ENCODE measurements around the gene PINK1. TPM values are rescaled to one million over a fixed set of nuclear protein-coding genes. Genes with fewer than 3 reads are reported as not detected.
"Not testable (repeated sequence)": the region's sequence is repeated elsewhere in the genome, so short reads cannot be mapped to it uniquely, and the experiment has no call there.

Gene PINK1
- polyA plus RNA-seq, 3 donors from 2014 or later = 25.5 to 40.5 (median 34.4) TPM

GRCh38 chr1:20662110-20662475 lies 28.8 kb downstream of the PINK1 start:
- no peaks in the 10 kb centered on the region for H3K9me3 Mint-ChIP-seq
- peaks cover 47 to 54% of the 10 kb centered on the region in 2 donors for H3K4me1 Mint-ChIP-seq
- peak overlapping the region; percentile 98 to 99 (median 99) for H3K4me3 Mint-ChIP-seq
- H3K27me3 Mint-ChIP-seq (ENCODE audit: low read depth in 3 of 3) = peaks cover 0 to 8% (median 0%) of the 10 kb centered on the region in 3 donors
- DNase-seq = no peak
- H3K36me3 Mint-ChIP-seq = peaks cover 0 to 7% (median 1%) of the 10 kb centered on the region in 3 donors
- H3K27ac Mint-ChIP-seq = peak overlapping the region; percentile 93 to 99 (median 98)

GRCh38 chr1:20663365-20663764 lies 30.1 kb downstream of the PINK1 start:
- H3K36me3 Mint-ChIP-seq = peaks cover 0 to 5% (median 0%) of the 10 kb centered on the region in 3 donors
- no peak for DNase-seq
- H3K27me3 Mint-ChIP-seq (ENCODE audit: low read depth in 3 of 3) = peaks cover 0 to 6% (median 2%) of the 10 kb centered on the region in 3 donors
- no peaks in the 10 kb centered on the region for H3K9me3 Mint-ChIP-seq
- peaks cover 41% of the 10 kb centered on the region in 2 donors for H3K4me1 Mint-ChIP-seq
- H3K4me3 Mint-ChIP-seq = peak overlapping the region in 3 of 5 donors; percentile 98 to 99 (median 99)
- peak overlapping the region in 1 of 6 donors; percentile 45 for H3K27ac Mint-ChIP-seq

DNA sequence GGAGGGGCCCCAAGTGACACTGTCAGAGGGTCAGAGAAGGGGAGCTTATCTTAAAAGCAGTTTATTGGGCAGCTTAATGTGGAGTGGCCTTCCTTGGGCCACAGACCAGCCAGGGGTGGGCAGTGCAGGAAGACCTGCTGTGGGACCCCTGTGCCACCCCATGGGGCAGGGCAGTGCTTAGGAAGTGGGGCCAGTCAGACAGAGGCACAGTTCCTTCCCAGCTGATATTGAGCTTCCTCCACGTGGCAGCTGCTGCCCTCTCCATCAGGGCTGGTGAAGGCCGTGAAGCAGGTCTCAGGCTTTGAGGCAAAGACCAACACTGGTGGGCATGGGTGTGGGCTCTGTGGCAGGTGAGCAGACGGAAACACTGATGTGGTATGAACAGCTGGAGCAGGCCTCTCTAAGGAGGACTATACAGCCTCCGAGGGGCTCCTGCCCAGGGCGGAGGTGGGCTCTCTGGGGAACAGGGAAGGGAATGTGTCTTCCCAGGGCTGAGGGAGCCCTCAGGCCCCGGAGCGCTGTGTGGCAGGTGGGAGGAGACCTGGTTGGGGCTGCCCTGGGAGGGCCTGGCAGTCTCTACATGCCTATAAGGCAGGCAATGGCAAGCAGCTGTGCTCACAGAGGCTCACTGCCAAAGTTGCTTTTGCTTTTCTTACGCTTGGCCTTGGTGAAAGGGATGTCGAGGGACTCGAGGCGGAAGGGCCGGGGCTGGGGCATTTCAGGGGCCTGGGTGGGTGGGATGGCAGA lies 30.9 kb downstream of the PINK1 start:
- peaks cover 0 to 5% (median 0%) of the 10 kb centered on the region in 3 donors for H3K36me3 Mint-ChIP-seq
- H3K27me3 Mint-ChIP-seq (ENCODE audit: low read depth in 3 of 3) = peaks cover 0 to 6% (median 3%) of the 10 kb centered on the region in 3 donors
- H3K4me1 Mint-ChIP-seq = peaks cover 36 to 38% of the 10 kb centered on the region in 2 donors
- DNase-seq = no peak
- no peak overlapping the region for H3K27ac Mint-ChIP-seq
- H3K4me3 Mint-ChIP-seq = peak overlapping the region in 1 of 5 donors; percentile 4
- no peaks in the 10 kb centered on the region for H3K9me3 Mint-ChIP-seq

DNA sequence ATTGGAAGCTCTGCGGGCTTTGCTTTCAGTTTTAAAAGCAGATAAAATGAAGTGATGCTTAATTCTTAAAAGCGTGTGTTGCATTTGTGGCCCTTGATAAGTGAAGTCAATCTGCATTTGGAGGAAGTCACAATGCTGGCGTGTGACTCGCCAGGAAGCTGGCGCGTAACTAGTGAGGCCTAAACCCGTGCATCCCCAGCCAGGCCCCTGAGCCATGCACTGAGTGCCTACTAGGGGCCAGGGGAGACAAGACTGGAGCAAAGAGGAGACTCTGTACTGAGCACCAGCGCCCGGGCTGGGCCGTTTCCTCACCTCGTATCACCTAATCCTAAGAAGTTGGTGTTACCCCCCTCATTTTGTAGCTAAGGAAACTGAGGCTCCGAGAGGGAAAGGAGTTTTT lies 32.5 kb downstream of the PINK1 start:
- H3K27ac Mint-ChIP-seq = no peak overlapping the region
- H3K4me1 Mint-ChIP-seq = peaks cover 21 to 22% of the 10 kb centered on the region in 2 donors
- DNase-seq = no peak
- H3K9me3 Mint-ChIP-seq = no peaks in the 10 kb centered on the region
- H3K4me3 Mint-ChIP-seq = no peak overlapping the region
- no peaks in the 10 kb centered on the region for H3K36me3 Mint-ChIP-seq
- H3K27me3 Mint-ChIP-seq (ENCODE audit: low read depth in 3 of 3) = peaks cover 0 to 6% (median 3%) of the 10 kb centered on the region in 3 donors

DNA sequence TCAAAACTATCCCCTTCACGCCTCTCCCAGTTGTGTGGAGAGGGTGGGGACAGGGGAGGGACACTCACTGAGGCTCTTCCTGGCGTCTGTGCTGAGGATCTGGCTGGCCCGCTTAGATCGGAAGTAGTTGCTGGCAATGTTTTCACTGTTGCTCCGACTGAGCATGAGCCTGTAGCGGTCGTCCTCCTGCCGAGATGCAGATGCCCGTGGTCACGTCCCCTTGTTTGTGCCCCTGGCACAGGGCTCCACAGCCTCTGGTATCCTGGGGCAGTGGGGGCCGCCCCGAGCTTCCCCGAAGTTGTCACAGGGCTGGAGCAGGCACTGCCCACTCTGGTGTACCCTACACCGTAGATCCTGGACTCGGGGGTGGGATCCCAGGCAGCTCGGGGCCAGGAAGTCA lies 32.9 kb downstream of the PINK1 start:
- no peaks in the 10 kb centered on the region for H3K9me3 Mint-ChIP-seq
- no peak for DNase-seq
- no peaks in the 10 kb centered on the region for H3K36me3 Mint-ChIP-seq
- no peak overlapping the region for H3K4me3 Mint-ChIP-seq
- peaks cover 17 to 18% of the 10 kb centered on the region in 2 donors for H3K4me1 Mint-ChIP-seq
- peaks cover 0 to 5% (median 3%) of the 10 kb centered on the region in 3 donors for H3K27me3 Mint-ChIP-seq (ENCODE audit: low read depth in 3 of 3)
- H3K27ac Mint-ChIP-seq = no peak overlapping the region

DNA sequence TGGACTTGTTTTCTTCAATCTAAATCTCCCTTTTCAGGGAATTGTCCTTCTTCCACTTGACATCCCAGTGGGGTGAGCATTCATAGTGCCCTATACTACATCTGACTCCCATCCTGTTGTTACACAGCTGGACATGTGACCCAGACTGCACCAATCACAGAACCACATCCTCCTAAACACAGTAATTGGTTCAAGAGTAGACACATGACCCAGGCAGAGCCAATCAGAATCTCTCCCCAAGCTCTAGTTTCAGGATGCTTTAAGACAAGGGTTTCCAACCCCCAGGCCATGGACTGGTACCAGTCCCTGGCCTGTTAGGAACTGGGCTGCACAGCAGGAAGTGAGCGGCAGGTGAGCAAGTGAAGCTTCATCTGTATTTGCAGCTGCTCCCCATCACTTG lies 33.5 kb downstream of the PINK1 start:
- DNase-seq = no peak
- Mint-ChIP-seq H3K9me3 (no peaks in the 10 kb centered on the region), H3K4me3 (no peak overlapping the region), H3K4me1 (peaks cover 11% of the 10 kb centered on the region in 2 donors), H3K36me3 (no peaks in the 10 kb centered on the region), H3K27me3 (ENCODE audit: low read depth in 3 of 3) (peaks cover 0 to 3% (median 0%) of the 10 kb centered on the region in 3 donors), H3K27ac (no peak overlapping the region)

- Mint-ChIP-seq H3K4me3 (no peak overlapping the region), H3K4me1 (no peaks in the 10 kb centered on the region), H3K27me3 (ENCODE audit: low read depth in 3 of 3) (peaks cover 0 to 7% (median 2%) of the 10 kb centered on the region in 3 donors), H3K36me3 (no peaks in the 10 kb centered on the region), H3K27ac (no peak overlapping the region), H3K9me3 (no peaks in the 10 kb centered on the region)
- no peak for DNase-seq
These were observed 35.3 kb downstream of the PINK1 start for GRCh38 chr1:20668581-20668980.

- H3K27ac Mint-ChIP-seq = no peak overlapping the region
- peaks cover 0 to 11% (median 2%) of the 10 kb centered on the region in 3 donors for H3K27me3 Mint-ChIP-seq (ENCODE audit: low read depth in 3 of 3)
- no peaks in the 10 kb centered on the region for H3K36me3 Mint-ChIP-seq
- H3K4me3 Mint-ChIP-seq = no peak overlapping the region
- DNase-seq = no peak
- no peaks in the 10 kb centered on the region for H3K9me3 Mint-ChIP-seq
- H3K4me1 Mint-ChIP-seq = no peaks in the 10 kb centered on the region
These were observed 37.7 kb downstream of the PINK1 start for GRCh38 chr1:20670936-20671335.

- peaks cover 1 to 18% (median 2%) of the 10 kb centered on the region in 3 donors for H3K27me3 Mint-ChIP-seq (ENCODE audit: low read depth in 3 of 3)
- no peak overlapping the region for H3K27ac Mint-ChIP-seq
- DNase-seq = no peak
- no peak overlapping the region for H3K4me3 Mint-ChIP-seq
- H3K9me3 Mint-ChIP-seq = no peaks in the 10 kb centered on the region
- no peaks in the 10 kb centered on the region for H3K36me3 Mint-ChIP-seq
- no peaks in the 10 kb centered on the region for H3K4me1 Mint-ChIP-seq
These were observed 39.0 kb downstream of the PINK1 start for GRCh38 chr1:20672265-20672632.

DNA sequence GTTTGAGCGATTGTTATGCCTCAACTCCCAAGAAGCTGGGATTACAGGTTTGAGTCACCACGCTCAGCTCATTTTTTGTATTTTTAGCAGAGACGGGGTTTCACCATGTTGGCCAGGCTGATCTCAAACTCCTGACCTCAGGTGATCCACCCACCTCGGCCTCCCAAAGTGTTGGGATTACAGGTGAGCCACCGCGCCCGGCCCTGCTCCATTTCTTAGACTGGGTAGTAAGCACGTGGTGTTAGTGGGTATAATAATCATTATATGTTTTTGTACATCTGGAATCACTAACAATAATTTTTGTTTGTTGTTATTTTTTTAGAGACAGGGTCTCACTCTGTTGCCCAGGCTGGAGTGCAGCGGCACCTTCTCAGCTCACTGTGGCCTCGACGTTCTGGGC lies 40.4 kb downstream of the PINK1 start:
- not testable (repeated sequence) for H3K4me3 Mint-ChIP-seq, H3K36me3 Mint-ChIP-seq, H3K27ac Mint-ChIP-seq, DNase-seq, H3K9me3 Mint-ChIP-seq, H3K4me1 Mint-ChIP-seq
- peaks cover 3 to 16% (median 4%) of the 10 kb centered on the region in 3 donors for H3K27me3 Mint-ChIP-seq (ENCODE audit: low read depth in 3 of 3)

DNA sequence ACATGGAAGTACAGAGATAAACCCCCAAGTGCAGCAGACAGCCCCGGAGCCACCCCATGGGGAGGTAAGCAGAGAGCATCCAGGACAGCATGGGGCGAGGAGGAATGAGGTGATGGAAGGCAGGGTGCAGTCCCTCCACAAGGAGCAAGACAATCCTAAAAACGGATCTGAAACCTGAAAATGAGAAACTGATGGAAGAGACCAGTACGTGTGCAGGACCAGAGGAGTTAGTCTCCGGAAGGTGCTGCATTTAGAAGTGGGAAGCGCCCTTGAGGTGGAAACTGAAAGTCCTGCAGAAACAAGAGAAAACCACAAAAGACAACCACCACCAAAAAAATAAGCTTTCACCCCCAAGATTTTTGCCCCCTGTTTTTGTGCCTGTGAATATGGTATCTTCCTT lies 45.3 kb downstream of the PINK1 start:
- peaks cover 0 to 2% (median 0%) of the 10 kb centered on the region in 3 donors for H3K36me3 Mint-ChIP-seq
- peaks cover 3 to 11% (median 5%) of the 10 kb centered on the region in 3 donors for H3K27me3 Mint-ChIP-seq (ENCODE audit: low read depth in 3 of 3)
- peak overlapping the region in 1 of 6 donors; percentile 59 for H3K27ac Mint-ChIP-seq
- H3K4me3 Mint-ChIP-seq = peak overlapping the region; percentile 18 to 73 (median 45)
- H3K9me3 Mint-ChIP-seq = peaks cover 0 to 2% (median 0%) of the 10 kb centered on the region in 6 donors
- H3K4me1 Mint-ChIP-seq = peaks cover 9 to 11% of the 10 kb centered on the region in 2 donors
- peak in 1 of 3 donors; percentile 17 for DNase-seq

DNA sequence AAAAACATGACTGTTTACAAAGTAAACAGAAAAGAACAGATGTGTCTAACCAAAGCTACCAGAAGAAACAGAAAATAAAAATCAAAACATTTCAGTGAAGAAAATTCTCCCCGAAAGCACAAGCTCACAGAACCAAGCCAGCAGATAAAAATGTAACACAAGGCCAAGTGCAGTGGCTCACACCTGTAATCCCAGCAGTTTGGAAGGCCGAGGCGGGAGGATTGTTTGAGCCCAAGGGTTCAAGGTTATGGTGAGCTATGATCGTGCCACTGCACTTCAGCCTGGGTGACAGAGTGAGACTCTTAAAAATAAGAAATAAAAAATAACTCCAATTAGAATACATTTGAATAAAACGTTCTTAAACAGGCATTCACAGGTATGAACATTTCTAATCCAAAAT lies 47.0 kb downstream of the PINK1 start:
- Mint-ChIP-seq H3K4me3 (no peak overlapping the region), H3K9me3 (peaks cover 0 to 2% (median 0%) of the 10 kb centered on the region in 6 donors), H3K27ac (no peak overlapping the region), H3K4me1 (peaks cover 9 to 11% of the 10 kb centered on the region in 2 donors), H3K36me3 (peaks cover 0 to 2% (median 0%) of the 10 kb centered on the region in 3 donors), H3K27me3 (ENCODE audit: low read depth in 3 of 3) (peaks cover 4 to 11% (median 5%) of the 10 kb centered on the region in 3 donors)
- no peak for DNase-seq

DNA sequence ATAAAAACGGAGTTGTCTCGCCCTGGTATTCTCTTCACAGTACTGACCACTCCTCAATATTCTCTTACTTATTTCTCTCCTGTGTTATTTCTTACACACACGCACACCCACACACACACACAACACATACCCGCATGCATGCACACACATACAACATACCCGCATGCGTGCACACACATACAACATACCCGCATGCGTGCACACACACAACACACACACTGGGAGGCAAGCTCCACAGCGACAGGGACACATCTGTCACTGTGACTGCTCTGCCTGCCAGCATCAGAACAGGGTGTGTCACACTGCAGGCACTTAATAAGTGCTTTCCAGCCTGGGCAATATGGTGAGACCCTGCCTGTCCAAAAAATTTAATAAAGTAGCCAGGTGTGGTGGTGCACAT lies 48.7 kb downstream of the PINK1 start:
- Mint-ChIP-seq H3K27me3 (ENCODE audit: low read depth in 3 of 3) (peaks cover 2 to 7% (median 4%) of the 10 kb centered on the region in 3 donors), H3K9me3 (peaks cover 0 to 2% (median 0%) of the 10 kb centered on the region in 6 donors), H3K4me3 (no peak overlapping the region), H3K4me1 (peaks cover 9 to 11% of the 10 kb centered on the region in 2 donors), H3K27ac (no peak overlapping the region), H3K36me3 (peaks cover 0 to 2% (median 0%) of the 10 kb centered on the region in 3 donors)
- DNase-seq = no peak

DNA sequence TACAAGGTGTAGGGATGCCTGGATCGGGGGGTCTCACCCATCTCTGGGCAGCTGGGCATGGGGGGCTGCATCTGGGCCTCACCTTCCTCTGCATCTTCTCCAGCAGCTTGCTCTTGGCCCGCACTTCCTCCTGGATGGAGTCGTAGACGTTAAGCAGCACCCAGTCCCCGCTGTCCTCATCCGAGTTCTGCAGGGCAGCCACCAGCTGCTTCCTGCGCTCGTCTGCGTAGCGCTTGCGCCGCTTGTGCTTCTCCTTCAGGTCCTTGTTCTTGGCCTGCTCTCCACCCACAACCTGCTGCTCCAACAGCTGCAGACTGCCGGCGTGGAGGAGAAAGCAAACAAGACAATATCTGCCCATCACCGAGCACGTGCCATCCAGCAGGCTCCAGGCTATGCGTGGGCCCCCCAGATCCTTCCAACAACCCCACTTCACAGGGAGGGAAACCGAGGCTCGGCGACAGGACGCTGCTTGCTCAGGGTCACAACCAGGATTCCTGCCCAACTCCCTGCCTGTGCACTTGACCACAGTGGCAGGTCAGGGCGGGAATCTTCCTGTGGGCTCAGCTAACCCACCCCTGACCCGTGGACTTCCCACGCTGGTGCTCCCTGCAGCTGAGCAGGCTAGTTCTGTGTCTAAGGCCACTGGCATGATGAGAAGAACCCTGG lies 49.4 kb downstream of the PINK1 start:
- H3K4me1 Mint-ChIP-seq = peaks cover 9 to 11% of the 10 kb centered on the region in 2 donors
- H3K27me3 Mint-ChIP-seq (ENCODE audit: low read depth in 3 of 3) = peaks cover 0 to 7% (median 1%) of the 10 kb centered on the region in 3 donors
- H3K9me3 Mint-ChIP-seq = peaks cover 0 to 2% (median 0%) of the 10 kb centered on the region in 6 donors
- H3K36me3 Mint-ChIP-seq = peaks cover 0 to 2% (median 0%) of the 10 kb centered on the region in 3 donors
- H3K4me3 Mint-ChIP-seq = no peak overlapping the region
- no peak overlapping the region for H3K27ac Mint-ChIP-seq
- DNase-seq = no peak
